Measurements from ENCODE around the gene GPD2. TPM values are rescaled to one million over a fixed set of nuclear protein-coding genes. Genes with fewer than 3 reads are reported as not detected.
A peak's percentile ranks its signal among the peaks of the same experiment; 100 is the strongest.

Gene GPD2
- total and polyA plus RNA-seq, 2 of the 4 experiments (the other 2 are of a cell fraction): 20.4 to 100 TPM

DNA sequence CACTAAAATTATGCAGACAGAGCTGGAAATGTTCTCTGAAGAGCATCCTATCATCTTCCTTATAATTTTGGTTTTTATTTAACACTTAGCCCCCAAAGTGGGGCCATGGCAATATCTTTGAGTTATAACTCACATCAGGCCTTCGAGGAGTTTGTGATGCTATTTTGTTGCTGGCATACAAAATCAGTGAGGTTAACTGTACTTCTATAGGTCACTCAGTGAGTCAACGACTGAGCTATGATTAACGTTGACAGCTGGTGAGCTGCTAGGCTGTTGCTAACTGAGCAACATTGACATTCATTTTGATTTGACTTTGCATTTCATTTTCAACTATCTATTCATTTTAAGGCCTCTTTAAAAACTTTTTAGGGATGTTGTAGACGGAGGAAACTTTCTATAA, 50.0 kb downstream of the GPD2 start:
- H3K4me2 ChIP-seq (ENCODE audit: low read depth, low read length): no peak overlapping the region
- no peak overlapping the region for H2BK120ac ChIP-seq (ENCODE audit: low read depth, low read length)
- H3K23ac ChIP-seq (ENCODE audit: low read depth, low read length): no peak overlapping the region; the same call in 1 of the 2 replicates
- no peak overlapping the region for H3K14ac ChIP-seq (replicated peaks; ENCODE audit: low read depth, low read length)
- DNase-seq (peak; percentile 60), ATAC-seq (ENCODE audit: low read depth) (no peak)
- H3K27ac ChIP-seq (ENCODE audit: insufficient read depth, low read length): no peak overlapping the region
- H2BK5ac ChIP-seq (ENCODE audit: low read depth, low read length, poor library complexity, severe bottlenecking): no peak overlapping the region
- no CpG with 5 or more reads among the region's 4 CpGs for WGBS, 2 experiments (ENCODE audit: extremely low coverage in 2 of 2, insufficient read length in 1 of 2)
- no TSS peak for BruUV-seq (replicated peaks)
- no peaks in the 10 kb centered on the region for H3K36me3 ChIP-seq (ENCODE audit: control insufficient read depth, insufficient read depth, low read length)
- no peak overlapping the region for H3K4ac ChIP-seq (ENCODE audit: low read depth, low read length)
- intact Hi-C loops (cut with micrococcal nuclease): no loop called here
- no peak overlapping the region for H4K5ac ChIP-seq (ENCODE audit: low read depth, low read length)
- no peak overlapping the region for H2AFZ ChIP-seq (replicated peaks; ENCODE audit: low read length, poor library complexity)
- ChIA-PET CTCF (interaction anchor here (1.2 kb wide), 1 partner anchor 11 kb away, joined by 3 read pairs; no protein-coding TSS in a partner anchor), POLR2A (ENCODE audit: unreplicated experiment) (interaction anchor here (0.6 kb wide), 1 partner anchor 64 kb away, joined by 3 read pairs; no protein-coding TSS in a partner anchor)
- no peak overlapping the region for H2AK5ac ChIP-seq (ENCODE audit: low read depth, low read length)
- H2BK15ac ChIP-seq (ENCODE audit: low read depth, low read length): no peak overlapping the region
- dilution Hi-C loops (cut with HindIII; ENCODE audit: low sequenced_read_pairs, unreplicated experiment): no loop called here
- no peak overlapping the region for H2BK20ac ChIP-seq (ENCODE audit: low read depth, low read length)
- no peak overlapping the region for H3K9ac ChIP-seq (ENCODE audit: low read depth, low read length)
- H2AK9ac ChIP-seq (replicated peaks; ENCODE audit: low read depth, low read length, poor library complexity): no peak overlapping the region
- no peak overlapping the region for H3K4me3 ChIP-seq (ENCODE audit: insufficient read depth, low read depth, low read length)
- no peaks in the 10 kb centered on the region for H4K20me1 ChIP-seq (ENCODE audit: insufficient read depth, low read length)
- no peaks in the 10 kb centered on the region for H3K9me3 ChIP-seq (ENCODE audit: control insufficient read depth, insufficient read depth, low read length)
- no peak overlapping the region for H3K18ac ChIP-seq (ENCODE audit: low read depth, low read length)
- H4K8ac ChIP-seq (ENCODE audit: low read depth in 2 of 2, low read length in 2 of 2): no peak overlapping the region
- no peak overlapping the region for H4K91ac ChIP-seq (ENCODE audit: insufficient read depth, low read depth, low read length)
- no peaks in the 10 kb centered on the region for H3K9me1 ChIP-seq (ENCODE audit: insufficient read depth, low read length)
- no peak for TF ChIP-seq POLR2A (IDR thresholded peaks at IDR 0.05; ENCODE audit: low read depth, low read length)
- TF ChIP-seq MAFK (IDR thresholded peaks at IDR 0.05; ENCODE audit: low read depth, low read length): no peak
- TF ChIP-seq RFX5 (IDR thresholded peaks at IDR 0.05; ENCODE audit: low read depth, low read length): no peak
- no peak for TF ChIP-seq CEBPB (IDR thresholded peaks at IDR 0.05; ENCODE audit: low read depth, low read length)
- TF ChIP-seq BHLHE40 (IDR thresholded peaks at IDR 0.05; ENCODE audit: low read depth, low read length): no peak
- peaks cover 9 to 18% of the 10 kb centered on the region in 2 experiments for H3K79me1 ChIP-seq (ENCODE audit: low read depth in 1 of 2, low read length in 2 of 2)
- no peak overlapping the region for H3K56ac ChIP-seq (ENCODE audit: extremely low read depth, insufficient read depth, low read length)
- H3K4me1 ChIP-seq (ENCODE audit: control insufficient read depth, insufficient read depth, low read length): peaks cover 4% of the 10 kb centered on the region; the same call in 1 of the 2 replicates
- in situ Hi-C loops (cut with MboI; ENCODE audit: low sequenced_read_pairs): no loop called here
- no peaks in the 10 kb centered on the region for H3K27me3 ChIP-seq (ENCODE audit: control insufficient read depth, insufficient read depth, low read length)

All from IMR-90 (cell line).